Astrocyte of the spinal cord (primary cell): ENCODE results near the gene SEMG2.

Experiments
- DNase-seq: peaks from one replicate; pipeline ENCODE4 v3.0.0; 2011; ENCODE audit warnings: low read depth, low spot score
- H3K4me3 ChIP-seq: 2 replicates; pipeline ENCODE4 v1.5.1; 2011; ENCODE audit warnings: low read depth, mild to moderate bottlenecking, low read length, moderate library complexity
- CTCF ChIP-seq: IDR thresholded peaks from 2 replicates; pipeline ENCODE4 v1.5.1; 2012; ENCODE audit warnings: low read depth, mild to moderate bottlenecking, low read length, inconsistent platforms
- in situ Hi-C: cut with HindIII; loops from 2 replicates; pipeline ENCODE4 v1.10.0; 2017; ENCODE audit warnings: low sequenced_read_pairs

The SEMG2 gene

GRCh38 chr20:45257161-45257560 lies 36.0 kb downstream of the SEMG2 start:
- no peak for TF ChIP-seq CTCF
- in situ Hi-C loops, result no loop called here
- no peak for DNase-seq
- no peak overlapping the region for H3K4me3 ChIP-seq

GRCh38 chr20:45257711-45258110 lies 36.5 kb downstream of the SEMG2 start:
- no peak for TF ChIP-seq CTCF
- DNase-seq, result no peak
- in situ Hi-C loops, result no loop called here
- no peak overlapping the region for H3K4me3 ChIP-seq

GRCh38 chr20:45258259-45258658 lies 37.1 kb downstream of the SEMG2 start:
- DNase-seq, result no peak
- in situ Hi-C loops, result no loop called here
- no peak for TF ChIP-seq CTCF
- H3K4me3 ChIP-seq, result no peak overlapping the region

- no peak for DNase-seq
- no peak overlapping the region for H3K4me3 ChIP-seq
- in situ Hi-C loops, result no loop called here
- TF ChIP-seq CTCF, result no peak
These were observed 37.5 kb downstream of the SEMG2 start for GRCh38 chr20:45258664-45259063.

- DNase-seq, result no peak
- H3K4me3 ChIP-seq, result no peak overlapping the region
- in situ Hi-C loops, result no loop called here
- no peak for TF ChIP-seq CTCF
These were observed 42.5 kb downstream of the SEMG2 start for GRCh38 chr20:45263556-45264266.

GRCh38 chr20:45266977-45267376 lies 45.8 kb downstream of the SEMG2 start:
- no peak for TF ChIP-seq CTCF
- DNase-seq, result no peak
- in situ Hi-C loops, result no loop called here
- H3K4me3 ChIP-seq, result no peak overlapping the region
